NCI-H82 treated with DMSO at 0.1 percent for 48 hours (cell line): ENCODE measurements around the gene RNF10.
"Not testable (repeated sequence)": the region's sequence is repeated elsewhere in the genome, so short reads cannot be mapped to it uniquely, and the experiment has no call there.

ENCODE experiments used
- DNase-seq: peaks from one replicate; lab custom pipeline; 2025; ENCODE audit not compliant: unreplicated experiment; lab: John Stamatoyannopoulos, UW

The RNF10 gene

DNA sequence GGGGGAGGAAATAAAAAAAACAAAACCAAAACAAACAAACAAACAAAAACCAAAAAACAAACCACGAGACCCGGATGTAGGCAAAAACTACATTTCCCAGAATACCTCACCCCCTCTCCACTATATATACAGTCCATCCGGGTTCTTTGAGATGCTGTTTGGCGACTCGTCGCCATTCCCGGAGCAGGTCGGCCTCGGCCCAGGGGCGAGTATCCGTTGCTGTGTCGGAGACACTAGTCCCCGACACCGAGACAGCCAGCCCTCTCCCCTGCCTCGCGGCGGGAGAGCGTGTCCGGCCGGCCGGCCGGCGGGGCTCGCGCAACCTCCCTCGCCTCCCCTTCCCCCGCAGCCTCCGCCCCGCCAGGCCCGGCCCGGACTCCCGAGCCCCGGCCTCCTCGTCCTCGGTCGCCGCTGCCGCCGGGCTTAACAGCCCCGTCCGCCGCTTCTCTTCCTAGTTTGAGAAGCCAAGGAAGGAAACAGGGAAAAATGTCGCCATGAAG is at the start of gene RNF10:
Gene RNF10 (plus strand): TSS at position 154 of the 500 bp plus-strand sequence. CDS start 456 bp downstream, outside the sequence.
- DNase-seq = peak; percentile 90

DNA sequence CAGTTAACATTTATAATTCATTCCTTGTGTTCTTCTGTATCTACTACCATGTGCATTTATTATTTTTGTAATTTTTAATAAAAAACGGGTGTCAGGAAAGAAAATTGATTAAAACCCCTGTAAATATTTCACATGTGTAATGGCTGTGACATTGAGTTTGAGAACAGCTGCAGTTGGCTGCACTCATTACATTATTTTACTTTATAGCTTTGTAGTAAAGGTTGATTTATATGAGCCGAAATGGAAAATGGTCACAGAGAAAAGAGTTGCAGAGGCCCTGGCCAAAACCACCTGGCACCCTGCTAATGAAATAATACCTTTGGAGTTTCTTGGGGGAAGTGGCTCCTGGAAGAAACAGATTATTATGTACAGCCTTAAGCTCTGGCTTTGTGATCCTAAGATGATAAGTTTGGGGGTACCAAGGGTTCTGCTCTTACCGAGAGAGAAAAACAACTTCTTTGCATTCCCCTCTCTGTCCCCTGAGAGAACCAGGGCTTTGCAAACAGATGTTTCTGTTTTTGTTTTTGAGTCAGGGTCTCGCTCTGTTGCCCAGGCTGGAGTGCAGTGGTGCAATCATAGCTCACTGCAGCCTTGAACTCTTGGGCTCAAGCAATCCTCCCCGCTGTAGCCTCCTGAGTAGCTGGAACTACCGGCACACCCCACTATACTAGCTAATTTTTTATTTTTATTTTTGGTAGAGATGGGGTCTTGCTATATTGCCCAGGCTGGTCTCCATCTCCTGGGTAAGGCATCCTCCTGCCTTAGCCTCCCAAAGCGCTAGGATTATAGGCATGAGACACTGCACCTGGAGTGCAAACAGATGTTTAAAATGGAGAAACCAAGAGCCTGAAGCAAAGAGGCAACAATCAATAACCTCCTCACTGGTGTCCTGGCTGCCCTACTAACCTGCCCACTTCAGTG is 47.9 kb upstream of the RNF10 start:
- peak; percentile 9 for DNase-seq

DNA sequence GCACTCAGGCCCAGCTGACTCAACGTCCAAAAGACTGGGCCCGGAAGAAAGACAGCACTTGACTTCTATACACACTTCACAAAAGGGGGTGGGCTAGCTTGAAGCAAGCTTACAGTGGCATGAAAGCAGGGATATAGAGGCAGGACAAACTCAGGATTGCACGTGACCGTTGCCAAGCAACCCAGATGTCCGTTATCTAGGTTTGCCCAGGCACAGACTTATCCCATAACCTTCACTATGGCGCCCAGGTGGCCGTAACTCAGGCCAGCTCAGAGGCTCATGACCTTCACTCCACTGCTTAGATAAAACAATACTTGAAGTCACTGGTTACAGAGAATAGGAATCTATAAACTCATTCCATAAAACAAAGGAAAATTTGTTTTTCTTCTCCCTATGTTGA is 46.6 kb upstream of the RNF10 start:
- not testable (repeated sequence) for DNase-seq

DNA sequence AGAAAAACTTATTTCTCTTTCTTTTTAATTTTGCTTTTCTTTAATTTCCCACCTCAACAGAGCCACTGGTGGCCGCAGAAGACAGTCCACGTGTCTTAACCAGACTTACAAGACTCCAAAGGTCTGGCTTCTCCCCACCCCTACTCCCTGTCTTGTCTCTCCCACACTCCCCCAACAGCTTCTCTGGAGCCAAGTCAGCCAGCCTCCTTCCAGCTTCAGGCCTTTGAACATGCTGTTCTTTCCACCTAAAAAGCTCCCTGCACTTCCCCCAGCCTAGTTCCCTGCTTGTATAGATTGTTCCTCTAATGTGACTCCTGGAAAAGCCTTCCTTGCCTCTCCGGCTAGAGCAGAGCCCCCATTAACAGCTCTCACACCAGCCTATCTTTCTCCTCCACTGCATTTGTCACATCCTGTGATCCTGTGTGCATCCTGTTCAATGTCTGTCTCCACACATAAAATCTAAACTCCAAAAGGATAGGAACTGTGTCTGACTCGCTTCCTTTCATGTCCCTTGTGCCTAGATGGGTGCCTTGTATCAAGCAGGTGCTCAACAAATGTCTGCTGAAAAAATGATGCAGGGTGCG is 46.0 kb upstream of the RNF10 start:
- no peak for DNase-seq

DNA sequence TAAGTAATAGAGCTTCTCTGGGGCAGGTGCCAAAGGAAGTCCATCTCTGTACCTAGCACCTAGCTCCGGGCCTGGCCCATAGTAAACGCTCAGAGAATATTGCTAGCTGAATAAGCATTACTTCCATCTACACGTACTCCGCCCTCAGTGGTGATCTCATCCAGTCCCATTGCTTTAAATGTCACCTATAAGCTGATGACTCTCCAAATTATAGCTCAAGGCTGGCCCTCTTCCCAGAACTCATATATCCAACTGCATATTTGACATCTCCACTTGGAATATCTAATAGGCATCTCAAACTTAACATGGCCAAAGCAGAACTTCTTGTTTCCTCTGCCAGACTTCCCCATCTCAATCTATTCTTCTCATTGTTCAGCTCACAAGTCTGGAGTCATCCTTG is 45.1 kb upstream of the RNF10 start:
- DNase-seq = no peak

DNA sequence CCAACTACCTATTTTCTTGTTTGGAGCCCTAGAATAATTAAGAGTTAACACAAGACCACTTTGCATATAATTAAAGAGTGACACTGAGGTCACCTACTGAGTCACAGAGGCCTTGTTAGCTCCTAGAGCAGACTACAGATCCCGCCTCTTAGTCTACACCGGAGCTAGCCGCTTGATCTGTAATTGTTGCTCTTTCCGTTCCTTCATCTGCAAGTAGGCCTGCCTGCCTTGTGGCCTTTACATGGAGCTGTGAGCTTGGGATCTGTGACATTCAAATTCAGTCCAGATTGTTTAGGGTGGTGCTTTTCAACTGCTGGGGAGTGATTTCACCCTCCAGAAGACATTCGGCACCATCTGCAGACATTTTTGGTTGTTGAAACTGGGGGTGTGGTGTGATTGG is 43.8 kb upstream of the RNF10 start:
- no peak for DNase-seq

DNA sequence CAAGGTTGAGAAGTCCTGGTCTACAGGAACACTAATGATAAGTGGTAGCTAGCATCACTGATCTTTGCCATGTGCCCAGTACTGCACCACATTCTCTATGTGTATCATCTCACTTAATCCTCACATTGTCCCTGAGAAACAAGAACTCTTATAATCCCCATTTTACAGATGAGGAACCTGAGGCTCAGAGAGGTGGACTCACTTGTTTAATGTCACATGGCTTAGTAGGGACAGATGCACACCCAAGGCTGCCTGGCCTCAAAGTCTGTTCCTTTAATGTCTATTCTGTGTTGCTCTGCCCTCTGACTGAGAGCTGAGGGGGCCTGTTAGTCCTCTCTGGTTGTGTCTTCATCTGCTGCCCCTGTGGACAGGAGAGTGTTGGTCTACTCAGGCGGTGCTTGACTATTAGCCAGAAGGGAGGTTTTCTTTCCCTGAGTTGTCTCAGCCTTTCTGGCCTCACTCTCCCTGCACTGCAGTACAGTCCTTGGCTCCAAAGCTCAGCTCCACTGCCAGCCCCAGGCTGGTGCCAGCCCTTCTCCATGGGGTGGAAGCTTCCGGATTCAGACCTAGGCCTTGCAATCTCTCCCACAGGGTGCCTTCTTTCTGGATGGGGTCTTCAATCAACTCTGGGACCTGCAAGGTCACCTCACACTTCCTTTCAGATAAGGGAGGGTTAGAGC is 43.2 kb upstream of the RNF10 start:
- no peak for DNase-seq

DNA sequence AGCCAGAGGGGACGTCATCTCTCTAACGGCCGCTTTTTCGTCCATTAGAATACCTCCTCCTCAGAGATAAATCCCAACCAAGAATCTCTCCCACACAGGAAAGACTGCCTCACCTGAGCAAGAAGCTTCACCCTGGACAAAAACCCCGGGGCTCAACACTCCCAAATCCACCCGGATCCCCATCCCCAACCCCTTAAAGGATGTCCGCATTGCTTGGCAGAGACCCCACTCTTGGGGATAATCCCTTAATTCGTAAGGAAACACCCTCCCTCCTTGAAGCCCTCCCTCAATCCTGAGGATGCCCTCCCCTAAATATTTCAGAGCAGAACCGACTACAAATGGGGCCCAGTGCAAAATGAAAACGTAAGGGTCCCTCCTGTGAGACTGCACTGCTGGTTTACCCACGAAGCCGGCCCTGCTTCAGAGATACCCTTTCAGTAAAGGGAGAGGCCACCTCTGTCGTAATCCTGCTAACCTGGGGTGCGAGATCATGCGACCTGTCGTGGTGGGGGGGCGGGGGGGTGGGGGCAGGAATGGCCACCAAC is 38.9 kb upstream of the RNF10 start:
- no peak for DNase-seq

DNA sequence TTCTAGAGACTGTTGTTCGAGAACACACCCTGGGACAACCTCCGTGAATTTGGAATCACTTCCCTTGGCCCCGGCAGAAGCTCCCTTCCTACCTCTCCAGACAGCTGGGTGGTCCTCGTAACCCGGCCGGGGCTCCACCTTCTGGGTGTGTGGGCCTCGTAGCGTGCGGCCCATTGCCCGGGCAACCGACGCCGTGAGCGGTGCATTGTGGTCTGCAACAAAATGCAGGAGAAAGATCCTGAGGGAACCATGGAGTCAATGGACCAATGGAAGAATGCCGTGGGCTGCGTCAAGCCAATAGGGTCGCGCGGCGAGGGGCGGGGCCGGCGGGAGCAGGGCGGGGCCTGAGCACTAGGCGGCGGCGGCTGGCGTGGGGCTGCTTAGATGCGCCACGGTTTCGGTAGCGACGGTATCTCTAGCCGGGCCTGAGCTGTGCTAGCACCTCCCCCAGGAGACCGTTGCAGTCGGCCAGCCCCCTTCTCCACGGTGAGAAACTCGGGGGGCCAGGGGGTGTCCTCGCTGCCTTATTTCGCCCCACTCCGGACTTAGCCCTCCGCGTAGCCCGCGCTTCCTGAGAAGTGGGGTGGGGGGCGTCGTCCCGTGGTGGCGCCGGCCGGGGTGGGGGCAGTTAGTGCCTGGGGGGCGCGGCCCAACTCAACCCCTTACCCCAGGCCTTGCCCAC is 38.3 kb upstream of the RNF10 start, which contains the start of gene DYNLL1:
Gene DYNLL1 (plus strand): TSS at position 383 of the 682 bp plus-strand sequence. CDS start 309 bp downstream, outside the sequence.
- DNase-seq = peak; percentile 90

DNA sequence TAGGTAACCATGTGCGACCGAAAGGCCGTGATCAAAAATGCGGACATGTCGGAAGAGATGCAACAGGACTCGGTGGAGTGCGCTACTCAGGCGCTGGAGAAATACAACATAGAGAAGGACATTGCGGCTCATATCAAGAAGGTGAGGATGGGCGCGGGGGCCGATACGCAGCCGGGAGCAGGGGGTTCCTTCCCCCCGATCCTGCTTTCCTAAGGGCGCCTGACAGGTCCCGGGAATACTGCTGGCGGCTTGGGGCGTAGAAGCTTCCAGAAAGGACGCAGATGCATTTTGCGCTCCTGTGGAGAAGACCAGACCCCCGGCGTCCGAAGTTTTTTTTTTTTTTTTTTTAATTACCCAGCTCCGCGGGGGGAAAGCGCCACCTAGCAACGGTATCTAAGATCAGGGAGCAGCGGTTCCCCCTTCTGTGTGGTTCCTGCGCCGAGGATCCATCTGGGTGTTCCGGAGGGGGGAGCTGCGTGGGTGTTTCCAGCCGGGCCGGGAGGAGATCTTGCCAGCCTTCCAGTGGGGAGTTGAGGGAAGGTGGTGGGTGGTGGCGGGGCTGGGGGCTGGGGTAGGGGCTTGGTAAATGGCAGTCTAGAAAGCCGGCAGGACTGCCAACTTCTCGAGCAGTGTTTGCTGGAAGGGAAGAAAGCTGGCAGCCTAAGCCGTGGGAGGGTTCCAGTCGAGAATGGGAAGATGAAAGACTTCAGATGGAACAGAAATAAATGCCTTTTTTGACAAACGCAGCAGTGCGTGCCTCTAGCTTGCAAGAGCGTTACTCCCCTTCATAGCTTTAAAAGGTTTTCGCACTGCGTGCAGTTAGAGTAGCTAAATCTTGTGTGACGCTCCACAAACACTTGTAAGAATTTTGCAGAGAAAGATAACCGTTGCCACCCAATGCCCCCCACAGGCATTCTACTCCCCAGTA is 37.5 kb upstream of the RNF10 start:
- DNase-seq = no peak

DNA sequence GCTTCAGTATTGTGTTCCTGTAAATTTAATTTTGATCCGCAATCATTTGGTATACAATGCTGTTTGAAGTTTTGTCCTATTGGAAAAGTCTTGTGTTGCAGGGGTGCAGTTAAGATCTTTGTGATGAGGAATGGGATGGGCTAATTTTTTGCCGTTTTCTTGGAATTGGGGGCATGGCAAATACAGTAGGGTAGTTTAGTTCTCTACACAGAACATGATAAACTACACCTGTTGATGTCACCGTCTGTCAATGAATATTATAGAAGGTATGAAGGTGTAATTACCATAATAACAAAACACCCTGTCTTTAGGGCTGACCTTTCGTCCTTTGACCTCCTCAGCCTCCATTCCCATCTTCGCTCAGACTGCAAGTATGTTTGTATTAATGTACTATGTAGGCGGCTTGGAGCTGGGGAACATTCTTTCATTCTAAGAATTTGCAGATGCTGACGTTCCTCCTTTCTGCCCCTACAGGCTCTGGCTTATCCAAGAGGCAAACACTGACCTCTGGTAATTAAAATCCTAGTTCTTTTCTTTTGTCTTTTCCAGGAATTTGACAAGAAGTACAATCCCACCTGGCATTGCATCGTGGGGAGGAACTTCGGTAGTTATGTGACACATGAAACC is 36.5 kb upstream of the RNF10 start:
- no peak for DNase-seq

DNA sequence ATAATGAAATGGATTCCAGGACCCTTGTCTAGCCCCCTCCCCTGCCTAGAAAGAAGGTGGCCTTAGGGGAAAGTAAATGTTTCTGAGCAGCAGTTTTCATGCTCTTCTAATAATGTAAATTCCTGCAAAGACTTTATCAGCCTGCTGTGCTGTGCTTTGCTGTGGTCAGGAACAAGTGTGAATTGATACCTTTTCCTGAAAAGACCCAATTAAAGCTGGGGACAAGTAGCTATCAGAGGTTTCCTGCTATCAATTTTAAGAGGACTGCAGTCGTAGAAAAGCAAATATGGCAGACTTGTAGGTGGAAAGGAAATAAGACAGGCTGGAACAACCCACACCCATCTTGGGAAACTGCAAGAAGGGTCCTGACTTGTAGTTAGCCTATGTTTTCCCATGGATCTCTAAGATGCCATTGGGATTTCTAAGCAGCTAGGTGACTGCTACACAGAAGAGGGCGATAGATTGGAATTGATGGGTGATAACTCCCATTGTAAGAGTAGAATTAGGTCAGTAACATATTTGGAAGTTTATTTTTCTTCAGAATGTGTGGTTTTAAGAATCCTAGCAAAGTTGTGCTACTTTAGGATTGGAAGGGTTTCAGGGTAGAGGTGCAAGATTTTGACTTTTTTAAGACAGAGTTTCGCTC is 35.2 kb upstream of the RNF10 start:
- no peak for DNase-seq

DNA sequence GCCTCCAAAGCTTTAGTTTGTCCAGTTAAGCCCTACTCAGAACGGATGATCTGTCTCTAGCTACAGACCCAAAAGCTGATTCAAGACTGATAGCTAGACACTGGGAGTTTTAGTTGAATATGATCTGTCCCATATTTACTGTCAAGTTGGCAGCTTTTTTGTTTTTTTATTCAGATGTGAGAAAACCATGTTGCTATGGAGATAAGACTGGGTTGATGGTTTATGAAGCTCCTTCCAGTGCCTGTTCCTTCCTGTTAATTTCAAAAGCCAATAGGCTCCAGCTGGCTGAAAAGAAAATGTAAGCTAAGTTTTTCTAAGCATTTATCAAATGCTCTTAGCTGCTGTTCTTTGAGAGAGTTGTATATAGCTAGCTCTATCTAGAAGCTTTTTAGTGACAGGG is 33.6 kb upstream of the RNF10 start:
- DNase-seq = no peak

DNA sequence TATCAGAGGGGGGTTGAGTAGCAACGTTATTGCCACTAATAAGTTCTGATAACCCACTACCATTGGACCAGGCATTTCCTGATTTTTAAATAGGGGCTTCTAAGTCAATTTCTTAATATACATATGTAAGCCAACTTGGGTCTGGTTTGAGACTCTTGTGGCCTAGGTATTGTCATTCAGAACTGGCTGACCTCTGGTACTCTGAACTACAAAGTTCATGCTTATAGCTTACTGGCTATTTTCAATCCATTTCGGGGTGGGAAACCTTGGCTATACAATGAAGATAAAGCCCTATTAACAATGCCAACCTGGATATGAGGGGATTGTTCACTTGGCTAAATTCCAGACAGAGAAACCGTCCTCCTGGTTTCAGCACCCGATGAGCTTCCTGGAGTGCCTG is 29.6 kb upstream of the RNF10 start:
- no peak for DNase-seq

DNA sequence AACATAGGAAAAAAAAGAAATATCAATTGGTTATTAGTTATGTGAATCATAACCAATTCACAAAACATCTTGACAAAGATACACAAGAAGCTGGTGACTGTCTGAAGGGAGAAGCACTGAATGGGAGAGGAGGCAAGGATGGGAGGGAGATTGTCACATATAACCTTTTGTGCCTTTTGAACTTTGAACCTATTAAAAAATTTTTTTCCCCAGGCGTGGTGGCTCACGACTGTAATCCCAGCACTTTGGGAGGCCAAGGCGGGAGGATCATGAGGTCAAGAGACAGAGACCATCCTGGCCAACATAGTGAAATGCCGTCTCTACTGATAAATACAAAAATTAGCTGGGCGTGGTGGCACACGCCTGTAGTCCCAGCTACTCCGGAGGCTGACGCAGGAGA is 25.6 kb upstream of the RNF10 start:
- DNase-seq = no peak

DNA sequence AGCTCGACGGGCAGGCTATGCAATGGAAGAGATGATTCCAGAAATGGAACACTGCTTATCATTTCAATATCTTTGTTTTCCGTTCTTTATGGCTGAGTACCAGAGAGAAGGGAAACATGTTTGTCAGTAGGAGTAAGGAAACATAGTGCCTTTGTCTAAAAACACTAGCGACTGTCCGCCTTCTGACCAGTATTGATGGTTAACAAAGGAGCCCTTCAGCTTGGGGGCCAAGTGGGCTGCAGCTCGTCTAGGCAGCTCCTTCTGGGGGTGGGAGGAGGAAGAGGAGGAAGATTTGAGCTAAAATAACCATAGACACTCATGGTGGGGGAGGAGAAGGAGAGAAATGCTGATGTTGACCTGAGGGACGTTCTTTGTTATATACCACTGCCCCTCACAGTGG is 20.2 kb upstream of the RNF10 start:
- DNase-seq = no peak

DNA sequence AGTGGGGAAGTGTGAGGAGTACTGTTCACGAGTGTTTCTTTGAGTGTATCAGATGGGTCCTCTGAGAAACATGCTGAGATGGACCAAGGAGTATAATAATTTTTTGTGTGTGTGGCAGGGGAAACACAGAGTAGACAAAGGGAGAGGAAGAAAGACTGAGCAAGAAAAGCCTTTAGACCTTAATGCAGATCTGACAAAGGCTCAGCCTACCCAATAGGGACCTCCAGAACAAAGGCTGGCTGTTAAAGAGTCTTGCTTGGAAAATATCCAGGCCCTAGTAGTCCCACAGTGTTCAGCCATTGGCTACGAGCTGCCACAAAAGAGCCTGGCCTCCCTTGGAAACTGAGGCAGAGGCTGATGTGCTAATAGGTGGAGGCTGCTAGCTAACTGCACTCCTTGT is 18.7 kb upstream of the RNF10 start:
- DNase-seq = no peak

DNA sequence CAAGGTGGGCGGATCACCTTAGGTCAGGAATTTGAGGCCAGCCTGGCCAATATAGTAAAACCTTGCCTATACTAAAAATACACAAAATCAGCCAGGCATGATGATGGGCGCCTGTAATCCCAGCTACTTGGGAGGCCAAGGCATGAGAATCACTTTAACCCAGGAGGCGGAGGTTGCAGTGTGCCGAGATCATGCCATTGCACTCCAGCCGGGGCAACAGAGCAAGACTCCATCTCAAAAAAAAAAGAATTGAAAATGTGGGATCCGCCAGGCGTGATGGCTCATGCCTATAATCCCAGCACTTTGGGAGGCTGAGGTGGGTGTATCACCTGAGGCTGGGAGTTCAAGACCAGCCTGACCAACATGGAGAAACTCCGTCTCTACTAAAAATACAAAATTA is 14.8 kb upstream of the RNF10 start:
- not testable (repeated sequence) for DNase-seq

DNA sequence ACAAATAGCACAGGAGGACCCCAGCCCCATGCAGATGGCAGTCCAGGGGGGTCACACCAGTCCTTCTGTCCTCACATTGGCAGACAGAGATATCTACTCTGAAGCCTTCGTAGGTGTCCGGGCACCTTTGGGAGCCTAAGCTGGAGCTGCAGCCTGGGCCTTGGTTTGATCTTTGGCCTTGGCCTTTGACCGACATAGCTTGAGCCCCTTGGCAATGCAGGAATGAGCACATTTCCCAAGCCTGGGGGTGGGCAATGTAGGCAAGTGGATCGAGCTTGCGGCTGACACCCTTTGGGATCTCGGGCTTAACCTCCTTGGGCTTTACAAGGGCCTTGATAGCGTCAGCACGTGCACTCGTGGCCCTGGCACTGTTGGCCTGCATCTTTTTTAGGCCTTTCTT is 11.6 kb upstream of the RNF10 start:
- DNase-seq = no peak
